Activated CD8-positive, alpha-beta memory T cell treated with anti-CD3 and anti-CD28 coated beads for 36 hours (primary cell): Measurements from ENCODE around the gene PDPN. TPM values are rescaled to one million over a fixed set of nuclear protein-coding genes. Genes with fewer than 3 reads are reported as not detected.

ENCODE experiments used
- CTCF ChIA-PET: fragments of 350-600 bp; sonication (Branson Sonifier 250); formaldehyde crosslinking; loops from one replicate; lab custom pipeline; 2021; ENCODE audit warnings: antibody characterized with exemption; lab: Charles Lee
- POLR2A ChIA-PET: fragments of 350-600 bp; sonication (Branson Sonifier 250); formaldehyde crosslinking; loops from one replicate; lab custom pipeline; 2021; ENCODE audit warnings: antibody characterized with exemption; lab: Charles Lee
- total RNA-seq, 2 experiments: library from RNA; stranded (reverse); gene quantifications; one replicate each; pipeline ENCODE4 v1.2.3, GENCODE V29; 2021

The PDPN gene
- total RNA-seq, 2 experiments from 2014 or later: not detected

DNA sequence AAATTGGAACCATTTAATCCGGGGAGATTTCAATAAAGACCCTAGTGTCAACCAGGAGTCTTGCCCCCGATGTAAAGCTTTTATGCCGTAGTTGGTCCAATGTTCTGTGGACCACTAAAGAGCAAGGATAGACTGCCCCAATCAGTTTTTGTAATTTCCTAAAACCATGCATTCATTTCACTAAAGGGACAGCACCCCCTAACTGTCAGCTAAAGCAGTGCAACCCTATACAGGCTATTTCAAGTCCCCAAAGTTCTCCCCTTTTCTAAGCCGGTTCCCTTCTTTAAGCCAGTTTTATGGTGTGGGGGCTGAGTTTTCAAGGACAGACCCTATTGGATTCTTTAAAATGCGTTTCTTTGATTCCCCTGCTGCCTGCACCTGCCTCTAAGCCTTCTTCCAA lies 12.7 kb upstream of the PDPN start:
- ChIA-PET POLR2A (no interaction called here), CTCF (no interaction called here)

- ChIA-PET CTCF (no interaction called here), POLR2A (no interaction called here)
Observed at GRCh38 chr1:13573586-13573985, 10.0 kb upstream of the PDPN start.

DNA sequence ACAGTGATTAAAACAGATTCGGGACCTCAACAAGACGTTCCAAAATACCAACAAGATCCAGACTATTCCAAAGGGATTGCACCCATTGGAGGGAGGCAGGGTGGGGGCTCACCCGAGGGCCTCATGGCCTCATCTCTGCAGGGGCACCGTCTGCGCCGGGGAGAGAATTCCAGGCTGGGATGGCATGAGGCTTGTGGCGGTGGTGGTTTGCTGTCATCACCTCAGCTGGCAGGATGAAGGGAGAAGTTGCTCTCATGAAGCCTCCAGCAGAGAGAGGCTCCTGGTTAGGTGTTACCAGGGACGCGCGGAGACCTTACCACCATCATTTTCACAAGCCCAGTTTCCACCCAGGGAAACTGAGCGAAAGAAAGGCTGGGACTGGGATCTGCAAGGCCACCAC lies 6.7 kb upstream of the PDPN start:
- POLR2A ChIA-PET: no interaction called here
- CTCF ChIA-PET: no interaction called here

GRCh38 chr1:13577846-13578245 lies 5.8 kb upstream of the PDPN start:
- ChIA-PET CTCF (no interaction called here), POLR2A (no interaction called here)

GRCh38 chr1:13581446-13581845 lies 2.2 kb upstream of the PDPN start:
- ChIA-PET CTCF (no interaction called here), POLR2A (no interaction called here)

DNA sequence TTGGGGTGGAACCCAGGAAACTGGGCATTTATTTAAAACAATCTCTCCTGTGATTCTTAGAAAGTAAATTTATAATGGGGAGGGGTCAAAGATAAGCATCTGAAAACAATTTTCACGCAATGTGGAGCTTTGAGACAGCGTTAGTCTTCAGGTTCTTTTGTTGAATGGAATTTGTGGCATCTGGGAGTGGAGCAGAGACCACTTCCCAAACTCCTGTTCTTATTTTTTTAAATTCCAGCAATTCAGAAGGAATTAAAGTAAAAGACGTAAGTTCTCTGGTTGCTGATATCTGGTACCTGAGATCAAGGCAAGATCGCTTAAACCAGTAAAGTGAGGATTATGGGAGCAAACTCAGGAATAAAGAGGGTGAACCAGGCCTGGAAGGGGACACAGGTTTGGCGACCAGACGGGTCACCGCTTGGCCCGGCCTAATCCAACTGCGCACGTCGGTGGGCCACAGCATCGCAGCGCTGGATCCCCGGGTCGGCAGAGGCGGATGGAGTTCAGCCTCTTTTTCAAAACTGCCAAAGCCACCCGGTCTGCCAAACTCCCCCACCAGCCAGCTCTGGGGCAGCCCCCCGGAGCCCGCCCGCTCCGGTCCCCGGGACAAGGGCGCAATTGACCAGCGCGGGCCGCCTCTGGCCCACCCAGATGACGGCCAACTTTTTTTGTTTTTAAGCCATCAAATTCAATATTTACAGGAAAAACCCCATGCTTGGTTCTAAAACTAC lies 754 bp upstream of the PDPN start:
- POLR2A ChIA-PET: no interaction called here

GRCh38 chr1:13583966-13584791 lies 547 bp downstream of the PDPN start:
- POLR2A ChIA-PET: no interaction called here
- CTCF ChIA-PET: no interaction called here

More for the DNA sequence above, 754 bp upstream of the PDPN start:
- CTCF ChIA-PET: no interaction called here

- ChIA-PET CTCF (no interaction called here), POLR2A (no interaction called here)
Observed at GRCh38 chr1:13584876-13585611, 1.4 kb downstream of the PDPN start.

DNA sequence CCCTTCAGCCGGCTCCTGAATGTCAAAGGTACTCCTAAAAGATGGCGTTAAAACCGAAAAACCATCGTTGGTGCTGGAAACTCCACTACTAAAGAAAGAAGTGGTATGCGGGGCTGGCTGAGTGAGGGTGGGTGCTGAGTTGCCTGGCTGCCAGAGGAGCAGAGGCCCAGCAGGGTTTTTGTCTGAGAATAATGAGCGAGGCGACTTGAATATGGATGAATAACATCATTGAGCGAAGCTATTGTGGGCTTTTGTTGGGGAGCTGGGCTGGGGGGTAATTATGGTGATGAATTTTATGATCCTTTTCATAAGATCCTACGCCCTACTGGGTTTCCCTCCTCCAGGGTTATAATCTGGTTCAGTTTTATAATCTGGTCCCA lies 2.0 kb downstream of the PDPN start:
- POLR2A ChIA-PET: no interaction called here
- CTCF ChIA-PET: no interaction called here

DNA sequence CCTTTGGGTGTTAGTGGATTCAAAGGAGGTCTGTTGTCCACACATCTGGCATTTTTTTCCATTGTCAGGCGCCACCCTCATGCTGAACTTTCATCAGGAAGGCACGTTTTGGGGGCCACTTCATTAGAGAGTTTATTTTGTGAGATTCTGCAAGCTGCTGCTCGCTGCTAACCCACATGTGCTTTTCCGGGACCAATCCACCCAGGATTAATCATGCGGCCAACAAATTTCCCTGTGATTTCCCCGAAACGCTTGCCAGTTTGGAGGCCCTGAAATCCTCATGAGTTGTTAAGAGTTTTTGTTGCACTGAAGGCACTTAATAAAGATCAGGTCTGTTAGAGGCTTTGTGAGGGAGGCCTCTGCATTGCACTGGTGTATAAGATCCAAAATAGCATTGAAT lies 2.4 kb downstream of the PDPN start:
- ChIA-PET POLR2A (no interaction called here), CTCF (no interaction called here)

DNA sequence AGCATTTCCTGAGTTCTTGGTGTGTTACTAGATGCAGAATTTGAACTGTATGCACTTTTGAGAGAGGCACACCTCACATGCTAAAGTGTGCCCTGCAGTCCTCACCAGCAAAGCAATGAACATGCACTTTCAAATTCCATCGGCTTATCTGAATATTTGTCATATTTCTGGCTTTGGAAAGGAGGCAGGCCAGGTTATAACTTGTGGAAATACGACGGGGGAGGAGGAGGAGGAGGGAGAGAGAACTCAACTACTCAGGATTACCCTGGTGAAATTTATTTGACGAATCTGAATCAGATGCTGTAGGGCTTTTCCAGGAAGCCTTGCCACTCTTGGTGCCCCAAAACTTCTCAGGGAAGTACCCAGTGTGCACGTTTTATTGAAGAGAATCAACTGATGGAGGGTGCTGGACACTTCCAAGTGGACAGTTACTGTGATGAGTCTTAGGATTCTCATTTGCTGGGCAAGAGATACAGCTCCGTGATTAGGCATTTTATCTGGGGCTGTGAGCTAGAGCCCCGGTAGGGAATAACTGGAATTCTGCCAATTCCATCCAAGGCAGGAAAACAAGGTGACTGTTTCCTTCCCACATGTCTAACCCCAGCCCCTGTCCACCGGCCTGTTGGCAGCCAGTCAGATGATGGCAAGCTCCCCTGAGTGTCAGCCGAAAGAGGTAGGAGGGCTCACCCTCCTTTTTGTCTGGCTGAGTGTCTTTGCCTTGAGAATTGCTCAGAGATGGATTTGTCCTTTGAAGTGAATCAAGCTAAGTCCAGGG lies 3.8 kb downstream of the PDPN start:
- ChIA-PET POLR2A (no interaction called here), CTCF (no interaction called here)

GRCh38 chr1:13588946-13589796 lies 5.5 kb downstream of the PDPN start:
- ChIA-PET CTCF (no interaction called here), POLR2A (no interaction called here)

DNA sequence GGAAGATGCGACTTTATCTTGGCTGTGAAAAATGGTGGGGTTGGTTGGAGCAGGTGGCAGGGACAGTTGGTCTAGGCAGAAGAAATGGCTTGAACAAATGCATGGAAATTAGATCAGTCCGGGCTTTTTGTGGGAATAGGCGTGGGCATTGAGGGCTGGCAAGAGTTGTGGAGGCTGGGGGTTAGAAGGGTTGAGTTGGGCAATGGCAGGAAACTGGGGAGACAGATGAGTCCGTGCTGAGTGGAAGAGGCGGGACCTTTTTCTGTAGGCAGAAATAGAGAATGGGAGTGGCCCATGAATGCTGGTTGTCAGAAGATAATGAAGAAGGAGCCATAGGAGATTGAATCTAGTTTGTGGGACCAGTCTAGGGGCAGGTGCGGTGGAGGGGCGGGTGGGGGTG lies 6.9 kb downstream of the PDPN start:
- CTCF ChIA-PET: no interaction called here
- POLR2A ChIA-PET: no interaction called here

DNA sequence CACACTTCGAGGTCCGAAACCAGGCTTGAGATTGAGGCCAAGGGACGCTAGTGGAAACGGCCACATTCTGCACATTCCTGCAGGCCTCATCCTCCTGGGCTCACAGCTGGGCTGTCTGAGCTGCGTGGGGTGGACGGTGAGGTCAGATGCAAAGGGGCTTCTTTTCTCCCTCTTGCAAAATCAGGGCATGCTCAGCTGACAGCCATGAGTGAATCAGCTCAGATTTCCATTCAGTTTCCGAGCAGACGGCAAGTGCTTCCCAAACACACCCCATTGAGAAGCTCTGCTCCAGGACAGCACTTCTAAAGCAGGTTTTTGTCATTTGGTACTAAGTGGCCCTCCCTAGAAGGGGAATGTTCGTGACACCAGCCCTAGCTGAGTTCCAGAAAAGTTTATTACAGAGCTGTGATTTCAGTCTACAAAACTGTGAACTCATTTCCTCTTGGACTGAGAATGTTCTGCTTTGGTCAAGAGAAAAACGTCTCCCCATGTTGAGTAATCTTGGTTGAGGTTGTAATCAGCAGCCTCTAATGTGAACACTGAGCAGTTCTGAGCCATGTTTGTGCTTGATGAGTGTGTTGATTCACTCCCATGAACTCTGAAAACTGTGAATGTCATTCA lies 10.0 kb downstream of the PDPN start:
- ChIA-PET POLR2A (no interaction called here), CTCF (no interaction called here)

- ChIA-PET POLR2A (no interaction called here), CTCF (no interaction called here)
Observed at GRCh38 chr1:13595411-13595810, 11.8 kb downstream of the PDPN start.

DNA sequence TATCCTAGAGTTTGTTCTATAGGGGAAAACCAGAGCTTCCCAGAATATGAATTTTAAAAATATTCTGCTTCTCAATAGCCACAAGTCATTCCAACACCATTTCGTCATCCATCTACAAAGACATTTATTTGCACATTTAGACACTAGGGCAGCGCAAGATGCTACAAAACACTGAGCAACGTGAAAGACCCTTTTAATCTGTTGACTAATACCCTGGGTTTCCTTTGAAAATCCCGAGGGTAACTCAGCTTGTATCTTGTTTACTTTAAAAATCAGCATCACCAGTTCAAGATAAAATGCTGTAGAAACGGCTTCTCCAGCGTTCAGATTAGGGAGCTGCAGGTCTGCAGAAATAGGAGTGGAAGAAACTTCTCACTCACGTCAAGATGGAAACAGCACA lies 13.5 kb downstream of the PDPN start:
- CTCF ChIA-PET: no interaction called here
- POLR2A ChIA-PET: no interaction called here

GRCh38 chr1:13600762-13601453 lies 17.3 kb downstream of the PDPN start:
- CTCF ChIA-PET: no interaction called here
- POLR2A ChIA-PET: no interaction called here

DNA sequence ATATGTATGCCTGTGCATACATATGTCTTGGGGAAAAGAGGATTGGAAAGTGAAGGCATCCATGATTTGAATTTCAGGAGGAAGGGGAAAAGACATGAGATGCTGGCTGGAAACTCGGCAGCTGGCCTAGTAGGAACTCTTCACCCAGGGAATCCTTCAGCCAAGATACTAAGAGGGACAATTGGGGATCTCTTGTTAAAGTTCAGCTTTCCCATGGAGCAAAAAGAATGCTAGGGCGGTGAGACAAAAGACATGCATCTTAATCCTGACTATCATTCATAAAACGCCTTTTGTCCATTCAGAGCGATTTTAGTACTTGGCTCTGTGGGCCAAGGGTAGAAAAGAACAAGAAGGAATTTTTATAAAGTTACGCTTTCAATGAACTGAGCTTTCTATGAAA lies 20.5 kb downstream of the PDPN start:
- ChIA-PET POLR2A (no interaction called here), CTCF (no interaction called here)
